NCI-H774 (cell line): ENCODE results near the gene CDH1.

Experiments
- DNase-seq: peaks from one replicate; lab custom pipeline; 2025; lab: John Stamatoyannopoulos, UW

CDH1 gene

DNA sequence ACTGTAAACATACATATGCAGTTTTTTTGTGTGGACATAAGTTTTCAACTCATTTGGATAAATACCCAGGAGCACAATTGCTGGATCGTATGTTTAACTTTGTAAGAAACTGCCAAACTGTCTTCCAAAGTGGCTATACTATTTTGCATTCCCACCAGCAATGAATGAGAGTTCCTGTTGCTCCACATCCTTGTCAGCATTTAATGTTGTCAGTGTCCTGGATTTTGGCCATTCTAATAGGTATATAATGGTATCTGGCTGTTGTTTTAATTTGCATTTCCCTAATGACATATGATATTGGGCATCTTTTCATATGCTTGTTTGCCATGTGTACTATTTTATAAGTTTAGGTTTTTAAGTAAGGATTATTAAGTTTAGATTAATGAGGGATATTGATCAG is 120.4 kb downstream of the CDH1 start:
- DNase-seq = no peak

DNA sequence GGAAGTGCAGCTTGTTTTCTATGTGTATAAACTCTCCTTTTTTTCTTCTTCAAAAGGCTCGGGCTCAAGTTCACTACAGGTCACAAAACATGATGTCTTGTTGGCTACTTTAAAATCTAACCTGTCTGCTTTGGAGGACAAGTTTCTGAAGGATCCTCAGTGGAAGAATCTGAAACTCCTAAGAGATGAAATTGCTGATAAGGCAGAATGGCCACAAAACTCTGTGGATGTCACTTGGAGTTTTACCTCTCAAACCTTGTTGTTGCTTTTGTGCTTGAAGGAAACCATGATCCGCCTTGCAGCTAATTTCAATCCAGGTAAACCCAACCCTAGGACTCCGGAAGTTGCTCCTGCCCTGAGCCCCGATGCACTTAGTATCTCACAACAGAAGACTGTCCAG is 122.7 kb downstream of the CDH1 start:
- no peak for DNase-seq

DNA sequence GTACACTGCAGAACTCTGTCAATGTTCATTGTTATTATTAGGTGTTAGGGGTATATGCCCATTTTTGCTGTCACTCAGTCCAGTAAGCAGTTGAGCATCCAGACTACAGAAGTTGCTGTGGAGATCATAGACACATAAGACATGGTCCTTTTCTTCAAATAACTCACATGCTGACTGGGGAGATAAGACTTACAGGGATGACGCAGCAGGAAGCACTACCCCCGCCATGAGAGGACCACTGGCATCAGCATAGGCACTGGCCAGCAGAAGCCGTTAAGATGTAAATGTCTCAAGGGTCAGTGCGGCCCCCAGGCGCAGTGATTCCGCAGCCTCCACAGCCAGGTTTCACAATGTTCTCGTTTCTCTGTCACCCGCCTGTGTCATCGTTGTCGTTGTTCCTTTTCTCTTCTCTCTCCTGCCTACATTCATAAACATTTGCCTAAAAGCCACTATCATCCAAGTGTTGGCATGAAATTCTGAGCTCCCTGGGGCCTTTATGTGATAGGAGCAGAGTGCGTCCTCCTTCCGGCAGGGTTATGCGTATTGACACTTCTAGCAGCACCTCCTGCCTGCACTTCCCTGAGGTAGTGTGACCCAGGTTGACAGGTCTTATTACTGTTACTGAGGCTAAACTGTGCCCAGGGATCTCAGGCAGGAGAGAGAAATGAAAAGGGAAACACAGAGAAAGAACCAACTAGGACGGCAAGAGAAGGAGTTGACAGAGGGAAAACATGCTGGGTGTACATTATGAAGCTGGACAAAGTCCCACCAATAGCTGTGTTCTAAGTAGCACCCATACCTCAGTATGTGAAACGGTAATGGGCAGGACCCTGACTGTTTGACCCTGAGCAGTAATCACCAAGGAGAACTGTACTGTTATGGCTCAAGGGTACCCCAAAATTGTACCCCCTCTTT is 124.1 kb downstream of the CDH1 start:
- no peak for DNase-seq

DNA sequence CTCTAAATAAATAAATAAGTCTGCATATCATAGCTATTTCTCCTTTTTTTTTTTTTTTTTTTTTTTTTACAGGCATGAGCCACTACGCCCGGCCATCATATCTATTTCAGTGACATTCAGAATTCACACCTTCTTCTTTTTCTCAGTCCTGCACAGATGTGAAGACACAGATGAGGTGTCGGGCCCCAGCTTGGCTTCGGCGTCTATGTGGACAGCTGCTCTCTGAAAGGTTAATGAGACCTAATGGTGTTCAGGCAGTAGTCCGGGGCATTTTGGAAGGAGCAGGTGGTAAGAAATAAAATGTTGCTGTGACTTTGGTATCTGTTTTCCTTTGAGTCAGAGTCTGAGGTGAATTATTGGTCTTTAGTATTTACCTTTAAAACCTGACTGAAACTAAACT is 129.8 kb downstream of the CDH1 start:
- DNase-seq = no peak

DNA sequence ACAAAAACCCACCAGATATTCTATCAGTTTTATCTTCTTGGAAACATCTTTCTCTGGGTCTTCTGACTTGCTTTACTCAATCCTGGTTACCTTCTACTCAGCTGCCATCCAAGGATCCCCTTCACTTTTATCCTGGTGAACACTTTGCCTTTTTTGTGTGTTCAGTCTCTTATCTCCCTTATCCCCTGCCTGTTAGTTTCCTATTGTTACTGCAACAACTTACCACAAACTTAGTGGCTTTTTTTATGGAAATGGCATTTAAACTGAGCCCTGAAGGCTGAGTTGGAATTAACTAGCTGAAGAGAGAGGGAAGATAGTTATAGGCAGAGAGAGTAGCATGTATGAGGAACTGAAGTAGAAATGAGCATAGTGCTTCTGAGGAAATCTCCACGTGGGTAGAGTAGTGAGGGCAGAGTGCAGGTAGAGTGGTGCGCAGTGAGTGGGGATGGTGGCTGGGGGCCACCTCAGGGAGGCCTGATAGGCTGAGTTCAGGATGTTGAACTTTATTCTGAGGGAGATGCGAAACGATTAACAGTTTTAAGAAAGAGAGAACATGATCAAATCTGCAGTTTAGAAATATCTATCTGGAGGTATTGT is 132.5 kb downstream of the CDH1 start:
- no peak for DNase-seq

DNA sequence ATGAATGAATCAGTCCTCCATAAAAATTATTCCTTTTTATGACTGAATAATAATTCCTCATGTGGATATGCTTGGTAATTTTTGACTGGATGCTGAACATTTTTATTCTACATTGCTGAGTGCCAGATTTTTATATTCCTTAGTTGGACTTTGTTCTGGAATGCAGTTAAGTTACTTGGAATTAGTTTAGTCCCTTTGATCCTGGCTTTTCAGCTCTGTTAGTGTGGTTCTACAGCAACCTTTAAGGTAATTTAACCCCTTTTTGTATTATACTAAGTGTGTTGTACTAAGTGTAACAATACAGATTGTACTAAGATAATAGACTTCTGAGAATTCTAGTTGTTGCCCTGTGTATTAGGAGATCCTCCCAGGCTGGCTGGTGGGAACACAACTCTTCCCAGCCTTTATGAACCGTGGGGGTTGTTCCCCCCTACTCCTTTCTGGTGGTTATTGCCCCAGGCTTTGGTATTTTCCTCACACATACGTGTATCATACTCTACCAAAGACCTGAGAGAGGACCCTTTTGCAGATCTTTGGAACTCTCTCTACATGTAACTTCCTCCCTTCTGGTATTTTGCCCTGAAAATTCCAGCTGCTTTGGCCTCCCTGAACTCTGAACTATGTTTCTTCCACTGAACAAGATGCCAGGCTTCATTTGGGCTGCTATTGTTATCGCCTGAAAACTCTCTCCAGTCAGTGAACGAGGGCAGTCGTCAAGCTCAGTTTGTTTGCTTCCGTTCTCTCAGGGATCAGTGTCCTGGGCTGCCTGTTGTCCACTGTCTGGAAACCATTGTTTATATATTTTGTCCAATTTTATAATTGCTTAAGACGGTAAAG is 136.8 kb downstream of the CDH1 start:
- DNase-seq = no peak

DNA sequence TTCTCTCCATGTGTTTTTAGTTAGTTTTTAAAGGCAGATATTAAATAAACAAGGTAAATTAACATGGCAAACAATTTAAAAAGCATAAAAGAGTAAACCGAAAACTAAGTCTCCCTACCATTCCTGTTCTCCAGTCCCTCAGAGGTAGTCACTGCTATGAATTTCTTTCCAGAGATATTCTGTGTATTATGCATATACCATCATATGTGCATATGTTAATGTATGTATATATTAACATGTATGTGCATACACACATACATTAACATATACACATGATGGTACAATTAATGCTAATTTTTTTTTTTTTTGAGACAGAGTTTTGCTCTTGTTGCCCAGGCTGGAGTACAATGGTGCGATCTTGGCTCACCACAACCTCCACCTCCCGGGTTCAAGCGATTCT is 138.8 kb downstream of the CDH1 start:
- DNase-seq = no peak

DNA sequence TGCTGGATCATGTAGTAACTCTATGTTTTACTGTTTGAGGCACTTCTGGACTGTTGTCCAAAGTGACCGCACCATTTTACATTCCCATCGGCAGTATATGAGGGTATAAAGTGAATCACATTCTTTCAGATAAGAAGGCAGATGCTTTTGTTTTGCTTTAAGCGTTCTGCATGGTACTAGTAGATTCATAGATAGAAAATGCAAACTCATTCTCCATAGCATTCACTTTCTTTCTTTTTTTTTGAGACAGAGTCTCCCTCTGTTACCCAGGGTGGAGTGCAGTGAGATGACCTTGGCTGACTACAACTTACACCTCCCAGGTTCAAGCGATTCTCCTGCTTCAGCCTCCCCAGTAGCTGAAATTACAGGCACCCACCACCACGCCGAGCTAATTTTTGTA is 146.6 kb downstream of the CDH1 start:
- no peak for DNase-seq

DNA sequence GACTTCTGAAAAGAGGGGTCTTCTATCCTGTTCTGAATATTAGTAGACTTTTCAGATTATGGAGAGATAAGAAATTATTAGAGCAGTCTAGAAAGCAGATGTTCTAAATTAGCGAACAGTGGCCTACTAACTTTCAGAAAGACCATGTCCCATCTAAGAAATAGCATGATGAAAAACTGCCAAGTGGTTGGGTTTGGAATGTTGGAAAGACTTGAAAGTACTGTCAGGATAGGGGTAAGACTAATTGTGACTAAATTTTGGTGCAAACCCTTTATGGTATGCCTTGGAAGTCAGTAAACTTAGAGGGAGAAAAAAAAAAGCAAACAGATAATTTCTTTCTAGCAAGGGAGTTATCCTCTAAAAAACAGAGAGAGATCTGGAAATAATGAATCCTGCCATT is 147.3 kb downstream of the CDH1 start:
- DNase-seq = no peak
